ENCODE data around the gene RNF2. TPM values are rescaled to one million over a fixed set of nuclear protein-coding genes. Genes with fewer than 3 reads are reported as not detected.

The RNF2 gene
- total and polyA plus RNA-seq, 2 of the 13 experiments (the other 11 are each of a cell fraction or from before 2014, with no cell fraction given): 19.3 to 21.7 TPM

GRCh38 chr1:185017338-185017737 lies 28.0 kb upstream of the RNF2 start:
- DNase-seq (ENCODE audit: low spot score) (no peak), FAIRE-seq (no peak), ATAC-seq (no peak)
- no peak overlapping the region for H3K27ac ChIP-seq (ENCODE audit: extremely low read length, insufficient read depth, low read length)
- no peak overlapping the region for H3K9ac ChIP-seq (ENCODE audit: insufficient read depth, low read depth, low read length)
- peaks cover 0 to 9% of the 10 kb centered on the region in 2 experiments; a peak in 1 of 5 replicates for H3K27me3 ChIP-seq (ENCODE audit: control insufficient read depth in 1 of 2, insufficient read depth in 2 of 2, low read length in 2 of 2)
- H2AFZ ChIP-seq (ENCODE audit: low read length): no peak overlapping the region
- in situ Hi-C loops (cut with HindIII; ENCODE audit: extremely low pct_ligation_motif_present, low pct_unique_long_range_greater_than_20kb): no loop called here
- ChIA-PET CTCF (ENCODE audit: low intra/inter-chr PET ratio, low total read pairs) (no interaction called here), POLR2A (no interaction called here)
- no peaks in the 10 kb centered on the region for H3K4me1 ChIP-seq (ENCODE audit: insufficient read depth, low read length)
- H3K36me3 ChIP-seq (replicated peaks in 1 of 2; ENCODE audit: control insufficient read depth in 1 of 2, insufficient read depth in 2 of 2, low read length in 2 of 2): no peaks in the 10 kb centered on the region
- H3K4me3 ChIP-seq (replicated peaks in 1 of 3; ENCODE audit: insufficient read depth in 1 of 3, low read depth in 2 of 3, low read length in 3 of 3): no peak overlapping the region
- no peaks in the 10 kb centered on the region for H3K79me2 ChIP-seq (ENCODE audit: insufficient read depth, low read length)
- no peaks in the 10 kb centered on the region for H4K20me1 ChIP-seq (ENCODE audit: insufficient read depth, low read length)
- WGBS (ENCODE audit: low lambda C conversion rate): 5% methylated on average over 2 of the region's 2 CpGs
- H3K4me2 ChIP-seq (ENCODE audit: low read depth, low read length): no peak overlapping the region
- intact Hi-C loops (cut with micrococcal nuclease; ENCODE audit: unreplicated experiment): no loop called here
- H3K9me3 ChIP-seq (ENCODE audit: low read length): no peaks in the 10 kb centered on the region
- no TSS peak for BruUV-seq (replicated peaks)
- TF ChIP-seq YEATS4 (CRISPR knock-in tag; IDR thresholded peaks at IDR 0.05; ENCODE audit: borderline replicate concordance) (no peak), ZFYVE20 (CRISPR knock-in tag; IDR thresholded peaks at IDR 0.05; ENCODE audit: borderline replicate concordance, low read depth) (no peak), ZNF260 (CRISPR knock-in tag; IDR thresholded peaks at IDR 0.05; ENCODE audit: borderline replicate concordance, low read depth) (no peak), RBAK (CRISPR knock-in tag; IDR thresholded peaks at IDR 0.05) (no peak), TRIM22 (IDR thresholded peaks at IDR 0.05) (no peak)

DNA sequence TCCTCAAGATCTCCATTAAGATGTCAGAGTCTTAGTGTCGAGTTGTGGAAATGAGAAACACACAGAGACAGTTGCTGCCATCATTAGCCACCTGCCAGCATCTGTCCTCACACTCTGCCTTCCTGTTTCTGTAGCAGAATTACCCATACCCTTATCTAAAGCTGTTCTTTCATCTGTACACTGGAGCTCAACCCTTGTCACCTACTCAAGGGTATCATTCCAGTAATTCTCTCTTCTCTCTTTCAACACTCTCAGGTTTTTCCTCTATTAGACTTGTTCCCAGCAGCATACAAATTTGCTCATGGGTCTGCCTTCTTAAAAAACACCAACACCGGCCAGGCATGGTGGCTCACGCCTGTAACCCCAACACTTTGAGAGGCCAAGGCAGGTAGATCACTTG lies 27.4 kb upstream of the RNF2 start:
- ChIA-PET CTCF (ENCODE audit: low intra/inter-chr PET ratio, low total read pairs) (no interaction called here), POLR2A (no interaction called here)
- H3K9me3 ChIP-seq (ENCODE audit: low read length): no peaks in the 10 kb centered on the region
- no peak overlapping the region for H3K4me3 ChIP-seq (replicated peaks in 1 of 3; ENCODE audit: insufficient read depth in 1 of 3, low read depth in 2 of 3, low read length in 3 of 3)
- peaks cover 0 to 9% of the 10 kb centered on the region in 2 experiments; a peak in 1 of 5 replicates for H3K27me3 ChIP-seq (ENCODE audit: control insufficient read depth in 1 of 2, insufficient read depth in 2 of 2, low read length in 2 of 2)
- intact Hi-C loops (cut with micrococcal nuclease; ENCODE audit: unreplicated experiment) (no loop called here), in situ Hi-C loops (cut with HindIII; ENCODE audit: extremely low pct_ligation_motif_present, low pct_unique_long_range_greater_than_20kb) (no loop called here)
- FAIRE-seq (no peak), DNase-seq (ENCODE audit: low spot score) (no peak), ATAC-seq (no peak)
- H3K4me1 ChIP-seq (ENCODE audit: insufficient read depth, low read length): no peaks in the 10 kb centered on the region
- no peak overlapping the region for H3K9ac ChIP-seq (ENCODE audit: insufficient read depth, low read depth, low read length)
- H2AFZ ChIP-seq (ENCODE audit: low read length): no peak overlapping the region
- H3K27ac ChIP-seq (ENCODE audit: extremely low read length, insufficient read depth, low read length): no peak overlapping the region
- no peaks in the 10 kb centered on the region for H3K36me3 ChIP-seq (replicated peaks in 1 of 2; ENCODE audit: control insufficient read depth in 1 of 2, insufficient read depth in 2 of 2, low read length in 2 of 2)
- BruUV-seq (replicated peaks): no TSS peak
- no peaks in the 10 kb centered on the region for H3K79me2 ChIP-seq (ENCODE audit: insufficient read depth, low read length)
- H3K4me2 ChIP-seq (ENCODE audit: low read depth, low read length): no peak overlapping the region
- WGBS (ENCODE audit: low lambda C conversion rate): 0% methylated on average over 3 of the region's 3 CpGs
- no peak for TF ChIP-seq ZNF225 (CRISPR knock-in tag; IDR thresholded peaks at IDR 0.05)
- no peak for TF ChIP-seq SOX6 (IDR thresholded peaks at IDR 0.05)
- no peak for TF ChIP-seq SOX6 (CRISPR knock-in tag; IDR thresholded peaks at IDR 0.05)
- TF ChIP-seq ZNF512 (CRISPR knock-in tag; IDR thresholded peaks at IDR 0.05): no peak
- no peak for TF ChIP-seq ZNF367 (CRISPR knock-in tag; IDR thresholded peaks at IDR 0.05; ENCODE audit: borderline replicate concordance)
- TF ChIP-seq ZNF207 (IDR thresholded peaks at IDR 0.05; ENCODE audit: borderline replicate concordance): no peak
- no peak for TF ChIP-seq SRSF1 (optimal IDR thresholded peaks at IDR 0.05; ENCODE audit: low read depth, low read length)
- no peak for TF ChIP-seq SMAD1 (CRISPR knock-in tag; IDR thresholded peaks at IDR 0.05; ENCODE audit: borderline replicate concordance, low read depth)
- no peak for TF ChIP-seq IRX3 (CRISPR knock-in tag; IDR thresholded peaks at IDR 0.05; ENCODE audit: borderline replicate concordance, low read depth)
- H4K20me1 ChIP-seq (ENCODE audit: insufficient read depth, low read length): no peaks in the 10 kb centered on the region

Data from HepG2 (cell line).